Panc1 (cell line): Measurements from ENCODE around the gene MAGI1. TPM values are rescaled to one million over a fixed set of nuclear protein-coding genes. Genes with fewer than 3 reads are reported as not detected.

Source experiments
- ATAC-seq: fragments of 200-7000 bp; cut with Tn5 transposase; 2 replicates; pipeline ENCODE4 v1.9.1; 2020; ENCODE audit warnings: mild to moderate bottlenecking, moderate library complexity
- BruUV-seq: library from RNA; stranded (reverse); fragments of 400-500 nt; replicated peaks from 2 replicates; lab custom pipeline; 2021; lab: Mats Ljungman, UMichigan
- CTCF ChIA-PET: fragments of 300-600 bp; sonication (Branson Sonifier 250); formaldehyde crosslinking; loops from one replicate; lab custom pipeline; 2022; ENCODE audit warnings: antibody characterized with exemption; lab: Charles Lee
- POLR2A ChIA-PET: fragments of 300-600 bp; sonication (Branson Sonifier 250); formaldehyde crosslinking; loops from one replicate; lab custom pipeline; 2022; ENCODE audit warnings: antibody characterized with exemption; lab: Charles Lee
- DNase-seq: peaks from one replicate; pipeline ENCODE4 v3.0.0-alpha.2; 2010; ENCODE audit warnings: low read depth, low spot score
- H3K27ac ChIP-seq: 2 replicates; pipeline ENCODE4 v1.5.1; 2011; ENCODE audit warnings: mild to moderate bottlenecking, low read length, inconsistent platforms
- H3K27me3 ChIP-seq: fragments of 200-500 bp; sonication (Bioruptor generic); 2 replicates; pipeline ENCODE4 v1.6.0; 2014; ENCODE audit warnings: low read length, inconsistent platforms; ENCODE audit not compliant: control insufficient read depth, insufficient read depth
- H3K36me3 ChIP-seq: fragments of 200-500 bp; sonication (Bioruptor generic); 2 replicates; pipeline ENCODE4 v1.5.1; 2014; ENCODE audit warnings: inconsistent platforms, mild to moderate bottlenecking, low read length, moderate library complexity; ENCODE audit not compliant: control insufficient read depth, insufficient read depth
- H3K4me1 ChIP-seq: 2 replicates; pipeline ENCODE4 v1.5.1; 2011; ENCODE audit warnings: inconsistent platforms, mild to moderate bottlenecking, low read length, moderate library complexity; ENCODE audit not compliant: control insufficient read depth, insufficient read depth
- H3K4me3 ChIP-seq, 2 experiments: 2 replicates each; pipeline ENCODE4 v1.5.1; 2011 to 2012; ENCODE audit warnings: low read depth in 2 of 2, low read length in 2 of 2, mild to moderate bottlenecking in 2 of 2, inconsistent platforms in 1 of 2, moderate library complexity in 1 of 2
- H3K9me3 ChIP-seq: fragments of 200-500 bp; sonication (Bioruptor generic); 2 replicates; pipeline ENCODE4 v1.5.1; 2014; ENCODE audit warnings: low read depth, mild to moderate bottlenecking, inconsistent platforms, low read length, moderate library complexity; ENCODE audit not compliant: control insufficient read depth, insufficient read depth
- POLR2AphosphoS5 ChIP-seq: IDR thresholded peaks from 2 replicates; pipeline ENCODE4 v1.6.1; 2012; ENCODE audit warnings: mild to moderate bottlenecking, low read depth, low read length, moderate library complexity
- SIN3A ChIP-seq: IDR thresholded peaks from 2 replicates; pipeline ENCODE4 v1.6.1; 2012; ENCODE audit warnings: low read depth, mild to moderate bottlenecking, low read length, moderate library complexity, borderline replicate concordance; ENCODE audit not compliant: insufficient read depth
- TCF7L2 ChIP-seq: IDR thresholded peaks from 2 replicates; pipeline ENCODE4 v1.6.1; 2011; ENCODE audit warnings: mild to moderate bottlenecking, low read depth, low read length, inconsistent platforms
- in situ Hi-C: cut with HindIII; loops from 2 replicates; pipeline ENCODE4 v1.10.0; 2016; ENCODE audit warnings: low sequenced_read_pairs, low pct_unique_long_range_greater_than_20kb
- intact Hi-C: fragments of 100-400 bp; cut with micrococcal nuclease; formaldehyde crosslinking; loops from one replicate; pipeline ENCODE4 v1.10.0; 2022; ENCODE audit not compliant: unreplicated experiment
- total RNA-seq: library from RNA; stranded (reverse); gene quantifications from one replicate; pipeline ENCODE4 v1.2.1, GENCODE V29; 2021; ENCODE audit not compliant: unreplicated experiment
- TF ChIP-seq, protein P1 (sequence below), 2 experiments: IDR thresholded peaks; 2 replicates each; pipeline ENCODE4 v1.6.1; 2011 to 2012; ENCODE audit warnings: low read depth in 2 of 2, control low read depth in 1 of 2, low read length in 1 of 2, mild to moderate bottlenecking in 1 of 2, moderate library complexity in 1 of 2; ENCODE audit not compliant: insufficient read depth in 1 of 2
- TF ChIP-seq, protein P2 (sequence below): fragments of 450-650 bp; IDR thresholded peaks from 2 replicates; pipeline ENCODE4 v1.5.1; 2017; ENCODE audit warnings: mild to moderate bottlenecking

The MAGI1 gene
- total RNA-seq, 1 experiment from 2014 or later: 9.5 TPM

DNA sequence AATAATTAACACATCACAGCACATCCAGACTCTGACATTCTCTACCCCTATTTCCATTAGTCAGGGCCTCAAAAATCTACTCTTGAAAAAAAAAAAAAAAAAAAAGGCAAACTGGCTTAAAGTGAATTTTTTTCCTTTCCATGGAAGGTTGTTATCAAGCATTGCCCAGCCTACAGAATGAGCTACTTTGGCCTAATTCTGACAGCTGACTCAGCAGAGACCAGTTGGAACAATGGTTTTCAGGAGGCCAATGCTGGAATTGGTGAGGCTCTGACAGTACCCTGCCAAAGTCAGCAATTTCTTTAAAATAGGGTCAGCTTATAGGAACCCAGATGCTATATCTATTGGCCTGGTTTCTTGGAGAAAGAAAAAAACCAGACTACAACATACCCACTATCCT, 454.7 kb downstream of the MAGI1 start:
- DNase-seq (no peak), ATAC-seq (no peak)
- no peak overlapping the region for H3K4me3 ChIP-seq
- ChIA-PET POLR2A (no interaction called here), CTCF (no interaction called here)
- no TSS peak for BruUV-seq
- no peaks in the 10 kb centered on the region for H3K27me3 ChIP-seq
- H3K9me3 ChIP-seq: no peaks in the 10 kb centered on the region
- TF ChIP-seq, protein P1, sequence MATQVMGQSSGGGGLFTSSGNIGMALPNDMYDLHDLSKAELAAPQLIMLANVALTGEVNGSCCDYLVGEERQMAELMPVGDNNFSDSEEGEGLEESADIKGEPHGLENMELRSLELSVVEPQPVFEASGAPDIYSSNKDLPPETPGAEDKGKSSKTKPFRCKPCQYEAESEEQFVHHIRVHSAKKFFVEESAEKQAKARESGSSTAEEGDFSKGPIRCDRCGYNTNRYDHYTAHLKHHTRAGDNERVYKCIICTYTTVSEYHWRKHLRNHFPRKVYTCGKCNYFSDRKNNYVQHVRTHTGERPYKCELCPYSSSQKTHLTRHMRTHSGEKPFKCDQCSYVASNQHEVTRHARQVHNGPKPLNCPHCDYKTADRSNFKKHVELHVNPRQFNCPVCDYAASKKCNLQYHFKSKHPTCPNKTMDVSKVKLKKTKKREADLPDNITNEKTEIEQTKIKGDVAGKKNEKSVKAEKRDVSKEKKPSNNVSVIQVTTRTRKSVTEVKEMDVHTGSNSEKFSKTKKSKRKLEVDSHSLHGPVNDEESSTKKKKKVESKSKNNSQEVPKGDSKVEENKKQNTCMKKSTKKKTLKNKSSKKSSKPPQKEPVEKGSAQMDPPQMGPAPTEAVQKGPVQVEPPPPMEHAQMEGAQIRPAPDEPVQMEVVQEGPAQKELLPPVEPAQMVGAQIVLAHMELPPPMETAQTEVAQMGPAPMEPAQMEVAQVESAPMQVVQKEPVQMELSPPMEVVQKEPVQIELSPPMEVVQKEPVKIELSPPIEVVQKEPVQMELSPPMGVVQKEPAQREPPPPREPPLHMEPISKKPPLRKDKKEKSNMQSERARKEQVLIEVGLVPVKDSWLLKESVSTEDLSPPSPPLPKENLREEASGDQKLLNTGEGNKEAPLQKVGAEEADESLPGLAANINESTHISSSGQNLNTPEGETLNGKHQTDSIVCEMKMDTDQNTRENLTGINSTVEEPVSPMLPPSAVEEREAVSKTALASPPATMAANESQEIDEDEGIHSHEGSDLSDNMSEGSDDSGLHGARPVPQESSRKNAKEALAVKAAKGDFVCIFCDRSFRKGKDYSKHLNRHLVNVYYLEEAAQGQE (IDR thresholded peaks at IDR 0.05; ENCODE audit: insufficient read depth in 1 of 2, low read depth in 2 of 2, low read length in 1 of 2): no peak
- TF ChIP-seq SIN3A: no peak
- no peak for TF ChIP-seq TCF7L2
- no peak for TF ChIP-seq POLR2AphosphoS5
- TF ChIP-seq, protein P2, sequence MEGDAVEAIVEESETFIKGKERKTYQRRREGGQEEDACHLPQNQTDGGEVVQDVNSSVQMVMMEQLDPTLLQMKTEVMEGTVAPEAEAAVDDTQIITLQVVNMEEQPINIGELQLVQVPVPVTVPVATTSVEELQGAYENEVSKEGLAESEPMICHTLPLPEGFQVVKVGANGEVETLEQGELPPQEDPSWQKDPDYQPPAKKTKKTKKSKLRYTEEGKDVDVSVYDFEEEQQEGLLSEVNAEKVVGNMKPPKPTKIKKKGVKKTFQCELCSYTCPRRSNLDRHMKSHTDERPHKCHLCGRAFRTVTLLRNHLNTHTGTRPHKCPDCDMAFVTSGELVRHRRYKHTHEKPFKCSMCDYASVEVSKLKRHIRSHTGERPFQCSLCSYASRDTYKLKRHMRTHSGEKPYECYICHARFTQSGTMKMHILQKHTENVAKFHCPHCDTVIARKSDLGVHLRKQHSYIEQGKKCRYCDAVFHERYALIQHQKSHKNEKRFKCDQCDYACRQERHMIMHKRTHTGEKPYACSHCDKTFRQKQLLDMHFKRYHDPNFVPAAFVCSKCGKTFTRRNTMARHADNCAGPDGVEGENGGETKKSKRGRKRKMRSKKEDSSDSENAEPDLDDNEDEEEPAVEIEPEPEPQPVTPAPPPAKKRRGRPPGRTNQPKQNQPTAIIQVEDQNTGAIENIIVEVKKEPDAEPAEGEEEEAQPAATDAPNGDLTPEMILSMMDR: no peak
- H3K36me3 ChIP-seq: no peaks in the 10 kb centered on the region
- in situ Hi-C loops: no loop called here
- H3K27ac ChIP-seq: no peak overlapping the region
- no peaks in the 10 kb centered on the region for H3K4me1 ChIP-seq
- intact Hi-C loops: no loop called here

DNA sequence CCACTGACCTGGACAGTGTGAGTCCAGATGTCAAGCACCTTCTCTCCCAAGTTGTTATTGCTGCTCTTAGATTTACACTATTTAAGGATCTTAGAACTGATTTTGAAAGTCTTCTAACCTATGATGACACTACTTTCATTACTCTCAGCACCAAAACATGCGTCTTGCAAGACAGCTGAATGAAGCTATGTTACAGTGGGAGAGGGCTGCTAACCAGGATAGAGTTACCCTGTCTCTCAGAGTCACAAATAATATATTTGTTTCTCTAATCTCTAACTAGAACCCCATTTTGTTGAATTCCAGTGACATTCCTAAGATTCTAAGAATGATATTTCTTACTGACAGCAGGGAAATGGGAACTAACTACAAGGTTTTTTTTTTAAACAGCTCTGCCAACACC, 455.5 kb downstream of the MAGI1 start:
- BruUV-seq: no TSS peak
- DNase-seq: no peak
- no peaks in the 10 kb centered on the region for H3K27me3 ChIP-seq
- H3K9me3 ChIP-seq: no peaks in the 10 kb centered on the region
- TF ChIP-seq, protein P2: no peak
- TF ChIP-seq, protein P1 (IDR thresholded peaks at IDR 0.05; ENCODE audit: insufficient read depth in 1 of 2, low read depth in 2 of 2, low read length in 1 of 2): no peak
- TF ChIP-seq TCF7L2 (no peak), POLR2AphosphoS5 (no peak), SIN3A (no peak)
- ChIA-PET POLR2A (no interaction called here), CTCF (no interaction called here)
- intact Hi-C loops (no loop called here), in situ Hi-C loops (no loop called here)
- H3K4me3 ChIP-seq: no peak overlapping the region
- H3K36me3 ChIP-seq: no peaks in the 10 kb centered on the region
- no peak overlapping the region for H3K27ac ChIP-seq
- H3K4me1 ChIP-seq: no peaks in the 10 kb centered on the region
- ATAC-seq: no peak
